Activated T-cell treated with anti-CD3 and anti-CD28 coated beads, Interleukin-2, amount 50 U/mL, for 24 hours (primary cell): ENCODE measurements around the gene LRG1.
"Not testable (repeated sequence)": the region's sequence is repeated elsewhere in the genome, so short reads cannot be mapped to it uniquely, and the experiment has no call there.

ENCODE experiments used
- DNase-seq: peaks from one replicate; pipeline ENCODE4 v3.0.0-alpha.2; 2020
- H3K27ac Mint-ChIP-seq: 2 replicates; pipeline ENCODE4 v1.8.0; 2020; ENCODE audit warnings: mild to moderate bottlenecking, mixed read lengths
- H3K27me3 Mint-ChIP-seq: 2 replicates; pipeline ENCODE4 v1.8.0; 2020; ENCODE audit warnings: mixed read lengths
- H3K36me3 Mint-ChIP-seq: 2 replicates; pipeline ENCODE4 v1.8.0; 2020; ENCODE audit warnings: low read depth, mixed read lengths
- H3K4me1 Mint-ChIP-seq: 2 replicates; pipeline ENCODE4 v1.8.0; 2020; ENCODE audit warnings: low read depth, mixed read lengths
- H3K4me3 Mint-ChIP-seq: 2 replicates; pipeline ENCODE4 v1.8.0; 2020; ENCODE audit warnings: mild to moderate bottlenecking, moderate library complexity, mixed read lengths
- H3K9me3 Mint-ChIP-seq: 2 replicates; pipeline ENCODE4 v1.8.0; 2020; ENCODE audit warnings: mixed read lengths

The LRG1 gene

GRCh38 chr19:4579389-4579788 lies 39.6 kb upstream of the LRG1 start:
- no peaks in the 10 kb centered on the region for H3K9me3 Mint-ChIP-seq
- H3K27ac Mint-ChIP-seq = no peak overlapping the region
- H3K4me3 Mint-ChIP-seq = no peak overlapping the region
- H3K36me3 Mint-ChIP-seq = no peaks in the 10 kb centered on the region
- H3K4me1 Mint-ChIP-seq = peaks cover 13% of the 10 kb centered on the region
- H3K27me3 Mint-ChIP-seq = peaks cover 78% of the 10 kb centered on the region
- DNase-seq = no peak

DNA sequence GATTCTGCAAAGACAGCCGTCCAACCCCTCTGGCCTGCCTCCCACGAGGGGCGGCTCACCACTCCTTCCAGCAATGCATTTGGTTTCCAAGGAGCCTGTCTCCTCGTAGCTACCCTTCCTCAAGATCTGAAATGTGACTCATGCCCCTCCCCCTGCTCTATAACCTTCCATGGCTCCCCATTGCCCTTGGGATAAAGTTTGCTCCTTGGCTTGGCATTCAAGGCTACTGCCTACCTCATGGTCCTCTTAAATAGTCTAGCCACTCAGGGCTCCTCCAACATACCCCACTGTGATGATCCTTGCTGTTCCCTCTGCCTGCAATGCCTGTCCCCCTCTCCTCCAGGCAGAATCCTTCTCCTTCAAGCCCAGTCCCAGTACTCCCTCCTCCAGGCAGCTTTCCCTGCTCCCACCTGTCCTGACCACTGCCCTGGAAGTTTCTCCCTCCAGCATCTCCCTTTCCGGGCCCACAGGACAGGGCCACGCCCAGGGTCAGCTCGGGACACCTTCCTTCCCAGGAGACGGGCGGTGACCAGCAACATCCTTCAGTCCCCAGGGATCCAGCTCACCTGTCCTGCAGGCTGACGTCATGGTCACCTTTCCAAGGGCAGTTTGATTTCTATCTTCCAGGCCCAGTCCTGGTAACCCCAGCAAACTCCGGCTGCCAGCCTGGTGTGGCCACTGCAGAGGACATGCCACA lies 38.9 kb upstream of the LRG1 start:
- DNase-seq = no peak
- peaks cover 83% of the 10 kb centered on the region for H3K27me3 Mint-ChIP-seq
- H3K9me3 Mint-ChIP-seq = no peaks in the 10 kb centered on the region
- H3K4me3 Mint-ChIP-seq = no peak overlapping the region
- H3K4me1 Mint-ChIP-seq = peaks cover 13% of the 10 kb centered on the region
- no peak overlapping the region for H3K27ac Mint-ChIP-seq
- H3K36me3 Mint-ChIP-seq = no peaks in the 10 kb centered on the region

DNA sequence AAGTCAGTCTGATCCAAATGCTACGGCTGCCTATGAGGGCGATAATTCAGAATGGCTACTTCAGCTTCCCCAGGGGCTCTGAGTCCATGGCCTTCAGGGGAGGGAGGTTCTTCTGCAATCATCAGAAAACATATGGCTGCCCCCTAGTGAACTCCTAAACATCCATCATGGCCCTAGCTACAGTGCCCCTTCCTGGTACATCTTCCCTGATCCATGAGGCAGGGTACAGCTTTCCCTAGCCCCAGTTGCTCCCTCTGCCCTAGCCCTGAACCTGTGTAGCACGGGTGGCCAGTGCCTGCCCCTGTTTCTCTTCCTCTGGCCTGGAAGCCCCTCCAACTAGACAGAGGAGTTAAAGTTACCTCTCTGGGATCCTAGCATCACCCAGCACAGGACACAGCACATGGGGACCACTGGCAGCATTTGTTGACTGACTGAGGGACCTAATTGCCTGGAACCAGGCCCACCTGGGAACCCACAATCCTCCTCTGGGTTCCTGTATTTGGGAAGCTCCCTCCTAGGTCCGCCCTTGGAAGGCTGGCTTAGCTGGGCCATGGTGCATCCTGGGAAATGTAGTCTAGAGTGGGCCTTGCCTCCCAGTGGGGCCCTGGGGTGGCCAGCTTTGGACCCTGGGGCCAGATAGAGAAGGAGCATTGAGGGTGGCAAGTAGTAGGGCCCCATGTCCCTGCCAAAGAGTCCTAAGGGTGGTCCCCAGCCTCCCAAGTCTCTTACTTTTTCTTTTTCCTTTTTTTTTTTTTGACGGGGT lies 37.4 kb upstream of the LRG1 start:
- H3K27me3 Mint-ChIP-seq = peaks cover 70% of the 10 kb centered on the region
- H3K4me1 Mint-ChIP-seq = peaks cover 9% of the 10 kb centered on the region
- no peaks in the 10 kb centered on the region for H3K9me3 Mint-ChIP-seq
- DNase-seq = no peak
- no peak overlapping the region for H3K4me3 Mint-ChIP-seq
- no peak overlapping the region for H3K27ac Mint-ChIP-seq
- H3K36me3 Mint-ChIP-seq = no peaks in the 10 kb centered on the region

GRCh38 chr19:4576016-4576933 lies 36.4 kb upstream of the LRG1 start:
- Mint-ChIP-seq H3K4me1 (peaks cover 9% of the 10 kb centered on the region), H3K36me3 (no peaks in the 10 kb centered on the region), H3K27me3 (peaks cover 65% of the 10 kb centered on the region), H3K9me3 (no peaks in the 10 kb centered on the region), H3K4me3 (no peak overlapping the region), H3K27ac (no peak overlapping the region)
- DNase-seq = peak; percentile 81

GRCh38 chr19:4575267-4576015 lies 35.6 kb upstream of the LRG1 start:
- Mint-ChIP-seq H3K4me1 (peaks cover 9% of the 10 kb centered on the region), H3K27ac (peak overlapping the region; percentile 11), H3K4me3 (no peak overlapping the region), H3K27me3 (peaks cover 62% of the 10 kb centered on the region), H3K36me3 (no peaks in the 10 kb centered on the region), H3K9me3 (no peaks in the 10 kb centered on the region)
- no peak for DNase-seq

GRCh38 chr19:4573682-4574081 lies 33.8 kb upstream of the LRG1 start:
- H3K27ac Mint-ChIP-seq = no peak overlapping the region
- no peak for DNase-seq
- no peaks in the 10 kb centered on the region for H3K9me3 Mint-ChIP-seq
- peaks cover 46% of the 10 kb centered on the region for H3K27me3 Mint-ChIP-seq
- no peaks in the 10 kb centered on the region for H3K36me3 Mint-ChIP-seq
- H3K4me1 Mint-ChIP-seq = peaks cover 9% of the 10 kb centered on the region
- no peak overlapping the region for H3K4me3 Mint-ChIP-seq

GRCh38 chr19:4571305-4571917 lies 31.6 kb upstream of the LRG1 start:
- Mint-ChIP-seq H3K9me3 (no peaks in the 10 kb centered on the region), H3K27me3 (peaks cover 39% of the 10 kb centered on the region), H3K27ac (no peak overlapping the region), H3K4me3 (no peak overlapping the region), H3K4me1 (peaks cover 9% of the 10 kb centered on the region), H3K36me3 (no peaks in the 10 kb centered on the region)
- DNase-seq = no peak

- H3K9me3 Mint-ChIP-seq = no peaks in the 10 kb centered on the region
- no peak overlapping the region for H3K4me3 Mint-ChIP-seq
- peaks cover 34% of the 10 kb centered on the region for H3K27me3 Mint-ChIP-seq
- DNase-seq = no peak
- no peaks in the 10 kb centered on the region for H3K36me3 Mint-ChIP-seq
- no peak overlapping the region for H3K27ac Mint-ChIP-seq
- peaks cover 7% of the 10 kb centered on the region for H3K4me1 Mint-ChIP-seq
Measured at GRCh38 chr19:4570916-4571304, 31.1 kb upstream of the LRG1 start.

DNA sequence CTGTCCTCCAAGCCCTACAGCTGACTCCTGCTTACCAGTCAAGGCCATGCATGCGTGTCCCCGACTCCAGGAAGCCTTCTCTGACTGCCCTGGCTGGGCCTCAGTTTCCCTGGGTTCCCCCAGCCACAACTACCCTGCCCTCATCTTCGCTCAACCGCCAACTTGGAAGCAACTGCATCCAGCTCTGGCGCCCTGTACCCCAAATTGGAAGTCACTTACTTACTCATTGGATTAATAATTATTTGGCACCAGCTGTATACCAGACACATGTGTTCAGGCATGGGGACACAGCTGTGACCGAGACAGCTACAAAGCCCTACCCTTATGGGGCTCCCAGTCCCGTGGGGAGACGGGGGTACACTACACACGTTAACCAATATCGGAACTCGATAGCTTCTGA lies 30.6 kb upstream of the LRG1 start:
- no peak overlapping the region for H3K4me3 Mint-ChIP-seq
- DNase-seq = no peak
- peaks cover 29% of the 10 kb centered on the region for H3K27me3 Mint-ChIP-seq
- H3K36me3 Mint-ChIP-seq = no peaks in the 10 kb centered on the region
- peaks cover 3% of the 10 kb centered on the region for H3K4me1 Mint-ChIP-seq
- H3K9me3 Mint-ChIP-seq = no peaks in the 10 kb centered on the region
- H3K27ac Mint-ChIP-seq = no peak overlapping the region

- no peak for DNase-seq
- Mint-ChIP-seq H3K27me3 (peaks cover 16% of the 10 kb centered on the region), H3K36me3 (no peaks in the 10 kb centered on the region), H3K4me1 (no peaks in the 10 kb centered on the region), H3K27ac (no peak overlapping the region), H3K9me3 (no peaks in the 10 kb centered on the region), H3K4me3 (no peak overlapping the region)
Measured at GRCh38 chr19:4568886-4569285, 29.1 kb upstream of the LRG1 start.

DNA sequence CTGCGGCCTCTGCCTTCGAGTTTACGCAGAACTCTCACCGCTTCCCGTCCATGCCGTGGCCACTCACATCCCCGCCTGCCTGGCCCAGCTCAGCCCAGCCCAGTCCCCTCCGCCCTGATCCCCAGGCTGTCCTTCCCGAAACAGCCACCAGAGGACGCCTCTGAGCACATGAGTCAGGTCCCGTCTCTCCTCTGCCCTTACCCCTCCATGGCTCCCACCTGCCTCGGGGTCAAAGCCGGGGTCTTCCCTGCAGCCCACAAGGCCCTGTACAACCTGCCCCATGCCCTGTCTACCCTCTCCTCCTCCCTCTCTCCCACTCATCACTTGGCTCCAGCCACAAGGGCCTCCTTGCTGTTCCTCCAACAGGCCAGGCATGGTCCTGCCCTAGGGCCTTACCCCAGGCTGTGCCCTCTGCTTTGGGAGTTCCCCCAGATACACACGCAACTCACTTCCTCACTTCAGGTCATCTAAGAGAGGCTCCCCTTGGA lies 27.8 kb upstream of the LRG1 start:
- DNase-seq = peak; percentile 77
- H3K27ac Mint-ChIP-seq = no peak overlapping the region
- no peaks in the 10 kb centered on the region for H3K4me1 Mint-ChIP-seq
- peaks cover 11% of the 10 kb centered on the region for H3K27me3 Mint-ChIP-seq
- H3K36me3 Mint-ChIP-seq = no peaks in the 10 kb centered on the region
- H3K4me3 Mint-ChIP-seq = no peak overlapping the region
- no peaks in the 10 kb centered on the region for H3K9me3 Mint-ChIP-seq

GRCh38 chr19:4566402-4567051 lies 26.7 kb upstream of the LRG1 start:
- H3K4me3 Mint-ChIP-seq = no peak overlapping the region
- H3K9me3 Mint-ChIP-seq = no peaks in the 10 kb centered on the region
- H3K27ac Mint-ChIP-seq = no peak overlapping the region
- H3K27me3 Mint-ChIP-seq = peaks cover 11% of the 10 kb centered on the region
- no peaks in the 10 kb centered on the region for H3K36me3 Mint-ChIP-seq
- DNase-seq = no peak
- no peaks in the 10 kb centered on the region for H3K4me1 Mint-ChIP-seq

DNA sequence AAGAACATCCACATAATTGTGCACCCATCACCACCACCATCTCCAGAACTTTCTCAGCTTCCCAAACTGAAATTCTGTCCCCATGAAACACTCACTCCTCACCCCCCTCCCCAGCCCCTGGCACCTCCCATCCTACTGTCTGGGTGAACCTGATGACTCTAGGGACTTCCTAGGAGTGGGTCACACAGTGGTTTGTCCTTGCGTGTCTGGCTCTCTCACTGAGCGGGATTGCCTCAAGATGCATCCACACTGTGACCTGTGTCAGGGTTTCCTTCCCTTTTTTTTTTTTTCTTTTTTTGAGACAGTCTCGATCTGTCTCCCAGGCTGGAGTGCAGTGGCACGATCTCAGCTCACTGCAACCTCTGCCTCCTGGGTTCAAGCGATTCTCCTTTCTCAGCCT lies 23.7 kb upstream of the LRG1 start:
- not testable (repeated sequence) for DNase-seq, H3K27ac Mint-ChIP-seq, H3K36me3 Mint-ChIP-seq

More for the DNA sequence above, 23.7 kb upstream of the LRG1 start:
- H3K4me1 Mint-ChIP-seq, H3K9me3 Mint-ChIP-seq, H3K4me3 Mint-ChIP-seq: not testable (repeated sequence)
- H3K27me3 Mint-ChIP-seq = peaks cover 11% of the 10 kb centered on the region
